Pancreas (tissue), 10 donors: ENCODE measurements around the gene INPP5F. TPM values are rescaled to one million over a fixed set of nuclear protein-coding genes. Genes with fewer than 3 reads are reported as not detected.

ENCODE experiments used
- ATAC-seq, 4 donors: fragments of 200-7000 bp; cut with Tn5 transposase; one replicate each; pipeline versions ENCODE4 v1.8.0 to v1.9.1; 2020; ENCODE audit warnings: mild to moderate bottlenecking in 4 of 4, moderate library complexity in 4 of 4
- DNase-seq, 6 donors: peaks; one replicate each; pipeline ENCODE4 v3.0.0-alpha.2; 2020
- FAIRE-seq: peaks from 2 replicates; lab custom pipeline; 2012; peaks lifted over from hg19 to GRCh38; lab: Jason Lieb, UNC
- H3K27ac ChIP-seq, 4 donors: fragments of 200-600 bp; sonication (generic); 1 replicate in 3 of 4; 2 replicates in 1 of 4; pipeline versions ENCODE4 v1.5.0 to v1.8.0; 2020
- H3K27me3 ChIP-seq, 4 donors: fragments of 200-600 bp; one replicate each; pipeline ENCODE4 v1.8.0; 2021
- H3K36me3 ChIP-seq, 3 donors: fragments of 200-600 bp; sonication (generic) in 1 of 3; one replicate each; pipeline versions ENCODE4 v1.5.0 to v1.8.0; 2020 to 2021
- H3K4me1 ChIP-seq, 3 donors: fragments of 200-600 bp; one replicate each; pipeline ENCODE4 v1.8.0; 2021
- H3K4me3 ChIP-seq, 4 donors: fragments of 200-600 bp; sonication (generic) in 2 of 4; one replicate each; pipeline versions ENCODE4 v1.5.0 to v1.8.0; 2020 to 2021
- H3K9me3 ChIP-seq, 4 donors: fragments of 200-600 bp; one replicate each; pipeline ENCODE4 v1.8.0; 2021
- CTCF ChIP-seq, 4 donors: fragments of 200-600 bp; sonication (generic) in 3 of 4; IDR thresholded peaks; one replicate each; pipeline versions ENCODE4 v1.5.0 to v1.8.0; 2021; ENCODE audit warnings: antibody characterized with exemption in 4 of 4
- WGBS, 2 donors: extraction: QIAGEN DNeasy Blood & Tissue Kit; methylation state at CpG; one replicate each; pipeline ENCODE4 v1.1.7; 2013; 5-methylcytosine and 5-hydroxymethylcytosine counted together
- intact Hi-C, 3 donors: fragments of 100-400 bp; cut with DNase I; formaldehyde crosslinking; loops; one replicate each; pipeline versions ENCODE4 v1.11.1 to v1.14.2; 2022
- polyA plus RNA-seq, 2 donors: library from polyadenylated mRNA; stranded (reverse); fragments of 200-250 nt; gene quantifications; one replicate each; pipeline ENCODE4 v1.2.3, GENCODE V29; 2013
- total RNA-seq, 6 donors: library from RNA; stranded (reverse); fragmentation: NEBNext Ultra II Directional in 4 of 6; extraction: Animal tissue kit (Norgen Biotek cat#: 25700) in 4 of 6; gene quantifications; one replicate each; pipeline versions ENCODE4 v1.2.1 to v1.2.4, GENCODE V29; 2021 to 2023
- donor health status: healthy with polysubstance abuse.
- donor health status: DM: no; HTN: no; CAD: no; lungs with moderate emphysema.
- donor health status: DM: no; HTN: no; CAD: no.
- donor health status: control.
- donor health status: control.
- donor health status: Bipolar disorder and iron deficiency.
- donor health status: DM: yes; HTN: yes; CAD: no.
- donor health status: DM: no; HTN: no; CAD: no.
- donor health status: DM: no; HTN: no; CAD: no.
- donor health status: DM: yes; HTN: yes; CAD: no.

Gene INPP5F
- total and polyA plus RNA-seq, 8 donors: 4.3 to 13.6 (median 4.7) TPM

GRCh38 chr10:119815671-119816070 lies 89.8 kb downstream of the INPP5F start:
- no peaks in the 10 kb centered on the region for H3K27me3 ChIP-seq
- peaks cover 0 to 6% (median 0%) of the 10 kb centered on the region in 3 donors for H3K4me1 ChIP-seq
- FAIRE-seq: no peak
- no peaks in the 10 kb centered on the region for H3K36me3 ChIP-seq
- H3K27ac ChIP-seq: no peak overlapping the region
- no peak overlapping the region for H3K4me3 ChIP-seq
- no peaks in the 10 kb centered on the region for H3K9me3 ChIP-seq
- DNase-seq: no peak
- intact Hi-C loops: no loop called here
- TF ChIP-seq CTCF (IDR thresholded peaks at IDR 0.05): no peak
- WGBS, 2 donors: 92 to 93% methylated on average over 7 of the region's 7 CpGs
- no peak for ATAC-seq

- Histone ChIP-seq H3K4me1 (no peaks in the 10 kb centered on the region), H3K27me3 (no peaks in the 10 kb centered on the region), H3K36me3 (peaks cover 0 to 6% (median 0%) of the 10 kb centered on the region in 3 donors), H3K4me3 (peak overlapping the region in 1 of 4 donors; percentile 6), H3K27ac (no peak overlapping the region), H3K9me3 (no peaks in the 10 kb centered on the region)
- peak in 3 of 4 donors; percentile 67 to 82 (median 72) for ATAC-seq
- 74 to 80% methylated on average over 79 to 84 of the region's 84 CpGs for WGBS, 2 donors
- DNase-seq: peak; percentile 29 to 76 (median 52)
- intact Hi-C loops: no loop called here
- no peak for FAIRE-seq
- no peak for TF ChIP-seq CTCF (IDR thresholded peaks at IDR 0.05)
These were observed 92.4 kb downstream of the INPP5F start for GRCh38 chr10:119817991-119818888.

- no peaks in the 10 kb centered on the region for H3K4me1 ChIP-seq
- peak overlapping the region in 1 of 4 donors; percentile 6 for H3K4me3 ChIP-seq
- no peak for TF ChIP-seq CTCF (IDR thresholded peaks at IDR 0.05)
- intact Hi-C loops: no loop called here
- no peak overlapping the region for H3K27ac ChIP-seq
- ATAC-seq: no peak
- no peak for DNase-seq
- no peaks in the 10 kb centered on the region for H3K9me3 ChIP-seq
- no peak for FAIRE-seq
- 62 to 63% methylated on average over 10 of the region's 10 CpGs for WGBS, 2 donors
- peaks cover 0 to 6% (median 0%) of the 10 kb centered on the region in 3 donors for H3K36me3 ChIP-seq
- no peaks in the 10 kb centered on the region for H3K27me3 ChIP-seq
These were observed 93.0 kb downstream of the INPP5F start for GRCh38 chr10:119818889-119819270.

GRCh38 chr10:119821182-119821581 lies 95.3 kb downstream of the INPP5F start:
- peaks cover 0 to 6% (median 0%) of the 10 kb centered on the region in 3 donors for H3K36me3 ChIP-seq
- no peak for DNase-seq
- no peak for TF ChIP-seq CTCF (IDR thresholded peaks at IDR 0.05)
- intact Hi-C loops: no loop called here
- H3K27me3 ChIP-seq: no peaks in the 10 kb centered on the region
- H3K27ac ChIP-seq: no peak overlapping the region
- H3K9me3 ChIP-seq: no peaks in the 10 kb centered on the region
- H3K4me3 ChIP-seq: no peak overlapping the region
- WGBS, 2 donors: 42 to 57% methylated on average over 4 of the region's 4 CpGs
- H3K4me1 ChIP-seq: no peaks in the 10 kb centered on the region
- ATAC-seq: no peak
- FAIRE-seq: no peak

- no peak for FAIRE-seq
- no peaks in the 10 kb centered on the region for H3K9me3 ChIP-seq
- TF ChIP-seq CTCF (IDR thresholded peaks at IDR 0.05): no peak
- intact Hi-C loops: no loop called here
- H3K36me3 ChIP-seq: peaks cover 0 to 15% (median 2%) of the 10 kb centered on the region in 3 donors
- no peak for DNase-seq
- ATAC-seq: no peak
- no peak overlapping the region for H3K4me3 ChIP-seq
- 86 to 88% methylated on average over 3 of the region's 3 CpGs for WGBS, 2 donors
- H3K27ac ChIP-seq: no peak overlapping the region
- no peaks in the 10 kb centered on the region for H3K27me3 ChIP-seq
- no peaks in the 10 kb centered on the region for H3K4me1 ChIP-seq
These were observed 98.4 kb downstream of the INPP5F start for GRCh38 chr10:119824299-119824698.
